ENCODE data around the gene CCDC88B. TPM values are rescaled to one million over a fixed set of nuclear protein-coding genes. Genes with fewer than 3 reads are reported as not detected.

Gene CCDC88B
- total RNA-seq, 1 experiment from 2014 or later = 7.6 TPM

GRCh38 chr11:64349025-64349387, 9.0 kb downstream of the CCDC88B start:
- Mint-ChIP-seq H3K4me1 (ENCODE audit: low read depth, unreplicated experiment) (peaks cover 9% of the 10 kb centered on the region), H3K36me3 (ENCODE audit: insufficient read depth, unreplicated experiment) (no peaks in the 10 kb centered on the region), H3K4me3 (ENCODE audit: low read depth, unreplicated experiment) (no peak overlapping the region), H3K9me3 (ENCODE audit: low read depth, unreplicated experiment) (no peaks in the 10 kb centered on the region), H3K27ac (ENCODE audit: unreplicated experiment) (no peak overlapping the region), H3K27me3 (ENCODE audit: unreplicated experiment) (no peaks in the 10 kb centered on the region)
- TF ChIP-seq CTCF (IDR thresholded peaks at IDR 0.05; ENCODE audit: unreplicated experiment) = no peak
- intact Hi-C loops (cut with micrococcal nuclease; ENCODE audit: unreplicated experiment) = no loop called here
- no TSS peak for BruUV-seq (replicated peaks)
- DNase-seq = no peak
- CTCF ChIA-PET = interaction anchor here (1.5 kb wide), 1 partner anchor 9 kb away, joined by 3 read pairs; no protein-coding TSS in a partner anchor

GRCh38 chr11:64349404-64349803, 9.4 kb downstream of the CCDC88B start:
- no peak for TF ChIP-seq CTCF (IDR thresholded peaks at IDR 0.05; ENCODE audit: unreplicated experiment)
- no peaks in the 10 kb centered on the region for H3K9me3 Mint-ChIP-seq (ENCODE audit: low read depth, unreplicated experiment)
- H3K27me3 Mint-ChIP-seq (ENCODE audit: unreplicated experiment) = no peaks in the 10 kb centered on the region
- no peak overlapping the region for H3K27ac Mint-ChIP-seq (ENCODE audit: unreplicated experiment)
- CTCF ChIA-PET = interaction anchor here (0.6 to 1.5 kb wide), 2 partner anchors 8 to 26 kb away, joined by 3 to 5 read pairs; no protein-coding TSS in a partner anchor
- no peaks in the 10 kb centered on the region for H3K36me3 Mint-ChIP-seq (ENCODE audit: insufficient read depth, unreplicated experiment)
- H3K4me3 Mint-ChIP-seq (ENCODE audit: low read depth, unreplicated experiment) = no peak overlapping the region
- no TSS peak for BruUV-seq (replicated peaks)
- intact Hi-C loops (cut with micrococcal nuclease; ENCODE audit: unreplicated experiment) = no loop called here
- DNase-seq = no peak
- peaks cover 9% of the 10 kb centered on the region for H3K4me1 Mint-ChIP-seq (ENCODE audit: low read depth, unreplicated experiment)

GRCh38 chr11:64351136-64351631, 11.2 kb downstream of the CCDC88B start:
- TF ChIP-seq CTCF (IDR thresholded peaks at IDR 0.05; ENCODE audit: unreplicated experiment) = no peak
- no TSS peak for BruUV-seq (replicated peaks)
- peaks cover 9% of the 10 kb centered on the region for H3K4me1 Mint-ChIP-seq (ENCODE audit: low read depth, unreplicated experiment)
- intact Hi-C loops (cut with micrococcal nuclease; ENCODE audit: unreplicated experiment) = no loop called here
- no peak overlapping the region for H3K4me3 Mint-ChIP-seq (ENCODE audit: low read depth, unreplicated experiment)
- H3K27me3 Mint-ChIP-seq (ENCODE audit: unreplicated experiment) = no peaks in the 10 kb centered on the region
- no peak overlapping the region for H3K27ac Mint-ChIP-seq (ENCODE audit: unreplicated experiment)
- CTCF ChIA-PET = interaction anchor here (4.6 kb wide), 1 partner anchor 34 kb away, joined by 168 read pairs; the partner anchor contains the start of genes PRDX5 and TRMT112
- no peaks in the 10 kb centered on the region for H3K36me3 Mint-ChIP-seq (ENCODE audit: insufficient read depth, unreplicated experiment)
- no peaks in the 10 kb centered on the region for H3K9me3 Mint-ChIP-seq (ENCODE audit: low read depth, unreplicated experiment)
- DNase-seq = no peak

GRCh38 chr11:64352099-64352994, 12.3 kb downstream of the CCDC88B start:
- H3K27ac Mint-ChIP-seq (ENCODE audit: unreplicated experiment) = no peak overlapping the region
- no peak for TF ChIP-seq CTCF (IDR thresholded peaks at IDR 0.05; ENCODE audit: unreplicated experiment)
- no peaks in the 10 kb centered on the region for H3K36me3 Mint-ChIP-seq (ENCODE audit: insufficient read depth, unreplicated experiment)
- CTCF ChIA-PET = interaction anchor here (0.6 to 4.6 kb wide), 3 partner anchors 10 to 1307 kb away, joined by 3 to 168 read pairs (median 3); partner anchors contain the start of genes PRDX5 and TRMT112
- intact Hi-C loops (cut with micrococcal nuclease; ENCODE audit: unreplicated experiment) = no loop called here
- BruUV-seq (replicated peaks) = no TSS peak
- no peak for DNase-seq
- peaks cover 13% of the 10 kb centered on the region for H3K4me1 Mint-ChIP-seq (ENCODE audit: low read depth, unreplicated experiment)
- no peak overlapping the region for H3K4me3 Mint-ChIP-seq (ENCODE audit: low read depth, unreplicated experiment)
- H3K27me3 Mint-ChIP-seq (ENCODE audit: unreplicated experiment) = no peaks in the 10 kb centered on the region
- H3K9me3 Mint-ChIP-seq (ENCODE audit: low read depth, unreplicated experiment) = no peaks in the 10 kb centered on the region

All from Calu3 (cell line).